Suprapubic skin (tissue), 3 donors: ENCODE data around the gene CHRNG.

ENCODE experiments used
- POLR2AphosphoS5 ChIP-seq, 3 donors: sonication (generic); formaldehyde crosslinking; IDR thresholded peaks; one replicate each; pipeline ENCODE4 v1.6.1; 2017; ENCODE audit warnings: antibody characterized with exemption in 3 of 3
- TF ChIP-seq, protein P1 (sequence below), 2 donors: fragments of 200-600 bp in 1 of 2; fragments of 450-650 bp in 1 of 2; sonication (generic) in 1 of 2; IDR thresholded peaks; one replicate each; pipeline ENCODE4 v1.5.1; 2016 to 2019; ENCODE audit warnings: antibody characterized with exemption in 2 of 2, mild to moderate bottlenecking in 1 of 2, moderate library complexity in 1 of 2

DNA sequence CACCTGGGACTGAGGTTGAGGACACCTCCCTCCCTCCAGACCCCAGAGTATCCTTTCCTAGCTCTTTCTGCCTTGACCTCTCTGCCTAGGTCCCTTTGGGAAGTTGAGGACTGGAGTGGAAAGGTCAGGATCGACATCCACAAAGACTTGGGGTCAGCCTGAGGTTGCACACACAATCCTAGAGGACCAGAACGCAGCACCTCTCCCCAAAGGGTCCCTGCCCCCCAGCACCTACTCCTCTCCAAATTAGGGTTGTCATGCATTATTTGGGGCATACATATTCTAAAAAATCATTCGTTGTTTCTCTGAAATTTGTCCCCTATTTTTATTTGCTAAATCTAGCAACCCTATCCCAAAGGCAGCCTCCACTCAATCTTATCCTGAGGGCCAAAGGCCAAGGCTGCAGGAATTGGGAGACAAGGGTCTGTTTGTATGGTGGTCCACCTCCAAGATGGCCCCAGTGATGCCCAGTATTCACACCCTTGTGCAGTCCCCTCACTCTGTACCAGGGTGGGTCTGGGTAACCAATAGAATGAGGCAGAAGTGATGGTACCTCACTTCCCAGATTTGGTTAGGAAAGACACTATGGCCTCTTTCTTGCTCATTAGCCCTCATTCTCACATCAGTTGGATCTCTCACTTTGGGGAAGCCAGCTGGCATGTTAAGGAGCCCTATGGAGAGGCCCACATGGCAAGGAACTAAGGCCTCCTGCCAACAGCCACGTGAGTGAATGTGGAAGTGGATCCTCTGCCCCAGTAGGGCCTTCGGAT lies 3.5 kb upstream of the CHRNG start:
- TF ChIP-seq, protein P1, sequence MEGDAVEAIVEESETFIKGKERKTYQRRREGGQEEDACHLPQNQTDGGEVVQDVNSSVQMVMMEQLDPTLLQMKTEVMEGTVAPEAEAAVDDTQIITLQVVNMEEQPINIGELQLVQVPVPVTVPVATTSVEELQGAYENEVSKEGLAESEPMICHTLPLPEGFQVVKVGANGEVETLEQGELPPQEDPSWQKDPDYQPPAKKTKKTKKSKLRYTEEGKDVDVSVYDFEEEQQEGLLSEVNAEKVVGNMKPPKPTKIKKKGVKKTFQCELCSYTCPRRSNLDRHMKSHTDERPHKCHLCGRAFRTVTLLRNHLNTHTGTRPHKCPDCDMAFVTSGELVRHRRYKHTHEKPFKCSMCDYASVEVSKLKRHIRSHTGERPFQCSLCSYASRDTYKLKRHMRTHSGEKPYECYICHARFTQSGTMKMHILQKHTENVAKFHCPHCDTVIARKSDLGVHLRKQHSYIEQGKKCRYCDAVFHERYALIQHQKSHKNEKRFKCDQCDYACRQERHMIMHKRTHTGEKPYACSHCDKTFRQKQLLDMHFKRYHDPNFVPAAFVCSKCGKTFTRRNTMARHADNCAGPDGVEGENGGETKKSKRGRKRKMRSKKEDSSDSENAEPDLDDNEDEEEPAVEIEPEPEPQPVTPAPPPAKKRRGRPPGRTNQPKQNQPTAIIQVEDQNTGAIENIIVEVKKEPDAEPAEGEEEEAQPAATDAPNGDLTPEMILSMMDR (IDR thresholded peaks at IDR 0.05) = no peak
- TF ChIP-seq POLR2AphosphoS5 (IDR thresholded peaks at IDR 0.05) = no peak
